ENCODE results near the gene TET1. TPM values are rescaled to one million over a fixed set of nuclear protein-coding genes. Genes with fewer than 3 reads are reported as not detected.
A peak's percentile ranks its signal among the peaks of the same experiment; 100 is the strongest.
"Not testable (repeated sequence)": the region's sequence is repeated elsewhere in the genome, so short reads cannot be mapped to it uniquely, and the experiment has no call there.

The TET1 gene
- total RNA-seq: 1 to 10 TPM in 3 of 4 donors, under 1 TPM in 1; 0.66 to 1.8 (median 1.1) TPM
- under 1 TPM; 0.04 to 0.22 (median 0.09) TPM for polyA plus RNA-seq
- long read RNA-seq, donor 1: 0 reads
- long read RNA-seq, donor 2, partial matches to known transcripts: 0 of 2 reads
- long read RNA-seq, donor 2, other reads (novel, unspliced or antisense): 2 of 2 reads

DNA sequence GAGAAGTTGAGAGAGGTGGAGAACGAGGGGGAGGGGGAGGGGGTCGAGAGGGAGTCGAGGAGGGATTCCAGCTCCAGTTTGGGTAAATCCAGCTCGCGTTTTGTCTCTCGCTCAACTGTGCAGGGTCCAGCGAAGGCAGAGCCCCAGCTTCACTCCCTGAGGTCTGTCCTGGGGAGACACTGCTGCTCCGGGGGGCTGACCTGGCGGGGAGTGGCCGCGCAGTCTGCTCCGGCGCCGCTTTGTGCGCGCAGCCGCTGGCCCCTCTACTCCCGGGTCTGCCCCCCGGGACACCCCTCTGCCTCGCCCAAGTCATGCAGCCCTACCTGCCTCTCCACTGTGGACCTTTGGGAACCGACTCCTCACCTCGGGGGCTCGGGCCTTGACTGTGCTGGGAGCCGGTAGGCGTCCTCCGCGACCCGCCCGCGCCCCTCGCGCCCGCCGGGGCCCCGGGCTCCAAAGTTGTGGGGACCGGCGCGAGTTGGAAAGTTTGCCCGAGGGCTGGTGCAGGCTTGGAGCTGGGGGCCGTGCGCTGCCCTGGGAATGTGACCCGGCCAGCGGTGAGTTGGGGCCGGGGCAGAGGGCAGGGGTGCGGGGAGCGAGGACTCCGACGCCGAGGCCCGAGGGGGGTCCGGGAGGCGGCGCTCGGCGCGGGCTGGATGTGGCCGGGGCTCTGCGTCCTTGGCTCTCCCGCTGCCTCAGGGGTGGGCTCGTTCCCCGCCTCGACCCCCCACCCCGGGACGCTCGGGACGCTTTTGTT lies at the start of gene TET1:
Gene TET1 (plus strand): TSS at position 152 of the 757 bp plus-strand sequence. CDS start 12,002 bp downstream, outside the sequence.
- 0 to 1% (median 1%) methylated on average over 47 to 66 of the region's 66 CpGs for WGBS, 3 donors
- peak; percentile 60 to 76 (median 66) for ATAC-seq
- intact Hi-C loops (cut with DNase I): loop anchor here in 1 of 2 donors (5.0 kb wide), 1 partner anchor 42 kb away; no protein-coding TSS in a partner anchor

DNA sequence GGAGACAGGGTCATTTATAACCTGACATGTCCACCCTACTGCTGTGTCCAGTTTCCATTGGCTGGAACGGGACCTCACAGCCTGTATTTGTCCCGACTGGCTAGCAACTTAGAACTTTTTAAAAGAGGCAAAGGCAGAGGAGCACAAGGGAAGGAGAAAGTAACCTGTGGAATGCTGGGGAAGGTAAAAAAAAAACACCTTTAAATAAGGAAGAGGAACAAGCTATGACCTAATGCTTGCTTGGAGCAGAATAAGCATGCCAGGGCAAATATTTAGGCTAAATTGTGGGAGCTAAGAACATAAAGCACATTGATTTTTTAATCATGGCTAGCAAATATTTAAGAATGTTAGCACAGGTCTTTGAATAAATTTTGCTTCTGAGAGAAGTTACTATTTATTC lies 43.9 kb upstream of the TET1 start:
- 76 to 92% (median 86%) methylated on average over 2 of the region's 2 CpGs for WGBS, 3 donors
- H3K9me3 ChIP-seq; intact Hi-C loops (cut with DNase I); DNase-seq; H3K4me1 ChIP-seq; H3K27ac ChIP-seq; ATAC-seq; H3K4me3 ChIP-seq; H3K27me3 ChIP-seq (ENCODE audit: insufficient read depth in 3 of 3, low read length in 2 of 3): not testable (repeated sequence)
- H3K36me3 ChIP-seq (ENCODE audit: insufficient read depth in 1 of 2, low read depth in 1 of 2): peaks cover 0 to 48% of the 10 kb centered on the region in 2 donors

More for the DNA sequence above, at the start of gene TET1:
- Histone ChIP-seq H3K27me3 (ENCODE audit: insufficient read depth in 3 of 3, low read length in 2 of 3) (peaks cover 0 to 24% (median 2%) of the 10 kb centered on the region in 3 donors), H3K9me3 (no peaks in the 10 kb centered on the region), H3K36me3 (ENCODE audit: insufficient read depth in 1 of 2, low read depth in 1 of 2) (no peaks in the 10 kb centered on the region), H3K4me1 (peaks cover 2% of the 10 kb centered on the region), H3K27ac (no peak within 1 kb of the TSS), H3K4me3 (peak within 1 kb of the TSS; percentile 73)
- TF ChIP-seq CTCF (IDR thresholded peaks at IDR 0.05): no peak
- DNase-seq: peak; percentile 55 to 70

DNA sequence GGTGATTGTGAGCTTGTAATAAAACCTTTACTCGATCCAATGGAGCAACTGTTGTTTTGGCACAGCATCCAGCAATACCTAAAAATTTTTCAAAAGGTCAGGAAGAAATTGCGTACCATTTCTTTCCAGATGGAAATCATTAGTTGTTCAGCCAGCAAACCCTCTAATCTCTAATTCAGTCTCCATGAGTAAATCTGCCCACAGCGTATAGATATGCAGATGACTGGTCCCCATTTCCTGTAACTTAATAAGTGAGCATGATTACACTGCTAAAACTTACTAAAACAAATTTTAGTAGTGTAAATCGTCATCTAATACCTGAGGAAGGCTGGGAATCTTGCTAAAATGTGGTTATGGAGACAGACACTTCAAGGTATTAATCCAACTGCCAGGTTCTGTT lies 43.4 kb upstream of the TET1 start:
- 47 to 56% (median 48%) methylated on average over 4 of the region's 4 CpGs for WGBS, 3 donors
- no peak for TF ChIP-seq CTCF (IDR thresholded peaks at IDR 0.05)
- Histone ChIP-seq H3K36me3 (ENCODE audit: insufficient read depth in 1 of 2, low read depth in 1 of 2) (peaks cover 0 to 46% of the 10 kb centered on the region in 2 donors), H3K9me3 (no peaks in the 10 kb centered on the region), H3K27ac (no peak overlapping the region), H3K27me3 (ENCODE audit: insufficient read depth in 3 of 3, low read length in 2 of 3) (no peaks in the 10 kb centered on the region), H3K4me3 (no peak overlapping the region), H3K4me1 (no peaks in the 10 kb centered on the region)
- ATAC-seq: no peak
- DNase-seq: no peak
- intact Hi-C loops (cut with DNase I): no loop called here

GRCh38 chr10:68517188-68517587 lies 42.9 kb upstream of the TET1 start:
- DNase-seq (no peak), ATAC-seq (no peak)
- Histone ChIP-seq H3K27me3 (ENCODE audit: insufficient read depth in 3 of 3, low read length in 2 of 3) (no peaks in the 10 kb centered on the region), H3K4me1 (no peaks in the 10 kb centered on the region), H3K27ac (no peak overlapping the region), H3K36me3 (ENCODE audit: insufficient read depth in 1 of 2, low read depth in 1 of 2) (peaks cover 0 to 50% of the 10 kb centered on the region in 2 donors), H3K9me3 (no peaks in the 10 kb centered on the region), H3K4me3 (no peak overlapping the region)
- 89 to 92% (median 90%) methylated on average over 5 of the region's 5 CpGs for WGBS, 3 donors
- TF ChIP-seq CTCF (IDR thresholded peaks at IDR 0.05): no peak
- intact Hi-C loops (cut with DNase I): no loop called here

GRCh38 chr10:68518609-68519008 lies 41.5 kb upstream of the TET1 start:
- H3K9me3 ChIP-seq; ATAC-seq; H3K27me3 ChIP-seq (ENCODE audit: insufficient read depth in 3 of 3, low read length in 2 of 3); intact Hi-C loops (cut with DNase I); H3K4me3 ChIP-seq; DNase-seq; H3K4me1 ChIP-seq; H3K27ac ChIP-seq: not testable (repeated sequence)
- H3K36me3 ChIP-seq (ENCODE audit: insufficient read depth in 1 of 2, low read depth in 1 of 2): peaks cover 3 to 58% of the 10 kb centered on the region in 2 donors
- 94 to 98% (median 98%) methylated on average over 11 of the region's 11 CpGs for WGBS, 3 donors

- not testable (repeated sequence) for ATAC-seq; H3K4me1 ChIP-seq; H3K27me3 ChIP-seq (ENCODE audit: insufficient read depth in 3 of 3, low read length in 2 of 3); H3K4me3 ChIP-seq; H3K9me3 ChIP-seq; H3K27ac ChIP-seq; DNase-seq
- 59 to 70% (median 65%) methylated on average over 3 of the region's 5 CpGs for WGBS, 3 donors
- H3K36me3 ChIP-seq (ENCODE audit: insufficient read depth in 1 of 2, low read depth in 1 of 2): peaks cover 3 to 30% of the 10 kb centered on the region in 2 donors
- intact Hi-C loops (cut with DNase I): loop anchor here in 1 of 2 donors (5.0 kb wide), 1 partner anchor 192 kb away; no protein-coding TSS in a partner anchor
Measured at GRCh38 chr10:68525490-68526038, 34.6 kb upstream of the TET1 start.
